CD1c-positive myeloid dendritic cell (primary cell): ENCODE data around the gene SPSB2.
"Not testable (repeated sequence)": the region's sequence is repeated elsewhere in the genome, so short reads cannot be mapped to it uniquely, and the experiment has no call there.

ENCODE experiments used
- DNase-seq: peaks from one replicate; pipeline ENCODE4 v3.0.0-alpha.2; 2016; ENCODE audit errors: extremely low spot score

Gene SPSB2

GRCh38 chr12:6871052-6871957 lies 1.8 kb downstream of the SPSB2 start:
- DNase-seq = no peak

DNA sequence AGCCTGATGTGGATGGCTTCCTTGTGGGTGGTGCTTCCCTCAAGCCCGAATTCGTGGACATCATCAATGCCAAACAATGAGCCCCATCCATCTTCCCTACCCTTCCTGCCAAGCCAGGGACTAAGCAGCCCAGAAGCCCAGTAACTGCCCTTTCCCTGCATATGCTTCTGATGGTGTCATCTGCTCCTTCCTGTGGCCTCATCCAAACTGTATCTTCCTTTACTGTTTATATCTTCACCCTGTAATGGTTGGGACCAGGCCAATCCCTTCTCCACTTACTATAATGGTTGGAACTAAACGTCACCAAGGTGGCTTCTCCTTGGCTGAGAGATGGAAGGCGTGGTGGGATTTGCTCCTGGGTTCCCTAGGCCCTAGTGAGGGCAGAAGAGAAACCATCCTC lies 2.8 kb downstream of the SPSB2 start:
- DNase-seq = not testable (repeated sequence)

- DNase-seq = peak; percentile 86
Observed at GRCh38 chr12:6869049-6870021, 3.8 kb downstream of the SPSB2 start.

DNA sequence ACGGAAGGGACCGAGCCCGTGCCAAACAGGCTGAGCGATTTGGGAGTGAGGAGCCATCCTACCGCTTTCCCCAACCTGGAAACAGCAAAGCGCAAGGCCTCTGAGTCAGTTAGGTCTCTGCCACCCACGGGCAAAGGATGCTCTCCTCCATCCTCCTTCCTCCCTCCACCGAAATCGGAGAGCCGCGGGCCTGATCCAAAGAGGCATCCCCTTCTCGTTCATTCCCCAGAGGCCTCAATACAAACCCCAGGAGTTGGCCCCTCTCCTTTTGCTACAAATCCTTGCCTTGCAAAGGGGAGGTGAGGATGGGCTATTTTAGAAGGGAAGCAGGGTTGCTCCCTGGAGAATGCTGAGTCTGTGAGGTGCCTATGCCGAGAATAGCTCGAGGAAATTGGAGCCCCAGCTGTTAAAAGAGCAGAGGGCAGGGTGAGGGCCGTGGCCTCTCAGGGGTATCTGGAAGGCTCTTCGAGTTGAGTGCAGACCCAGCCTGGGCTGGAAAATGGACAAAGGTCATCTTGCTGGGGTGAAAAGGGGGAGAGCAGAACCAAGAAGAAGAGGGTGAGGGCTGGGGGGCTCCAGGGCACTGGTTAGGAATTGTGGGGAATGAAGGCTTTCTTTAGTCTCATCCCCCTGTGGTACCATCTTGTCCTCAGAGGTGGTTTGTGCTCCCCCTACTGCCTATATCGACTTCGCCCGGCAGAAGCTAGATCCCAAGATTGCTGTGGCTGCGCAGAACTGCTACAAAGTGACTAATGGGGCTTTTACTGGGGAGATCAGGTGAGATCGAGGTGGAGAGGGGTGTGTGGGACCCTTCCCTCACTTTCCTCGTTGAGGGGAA lies 4.7 kb downstream of the SPSB2 start:
- DNase-seq = no peak

DNA sequence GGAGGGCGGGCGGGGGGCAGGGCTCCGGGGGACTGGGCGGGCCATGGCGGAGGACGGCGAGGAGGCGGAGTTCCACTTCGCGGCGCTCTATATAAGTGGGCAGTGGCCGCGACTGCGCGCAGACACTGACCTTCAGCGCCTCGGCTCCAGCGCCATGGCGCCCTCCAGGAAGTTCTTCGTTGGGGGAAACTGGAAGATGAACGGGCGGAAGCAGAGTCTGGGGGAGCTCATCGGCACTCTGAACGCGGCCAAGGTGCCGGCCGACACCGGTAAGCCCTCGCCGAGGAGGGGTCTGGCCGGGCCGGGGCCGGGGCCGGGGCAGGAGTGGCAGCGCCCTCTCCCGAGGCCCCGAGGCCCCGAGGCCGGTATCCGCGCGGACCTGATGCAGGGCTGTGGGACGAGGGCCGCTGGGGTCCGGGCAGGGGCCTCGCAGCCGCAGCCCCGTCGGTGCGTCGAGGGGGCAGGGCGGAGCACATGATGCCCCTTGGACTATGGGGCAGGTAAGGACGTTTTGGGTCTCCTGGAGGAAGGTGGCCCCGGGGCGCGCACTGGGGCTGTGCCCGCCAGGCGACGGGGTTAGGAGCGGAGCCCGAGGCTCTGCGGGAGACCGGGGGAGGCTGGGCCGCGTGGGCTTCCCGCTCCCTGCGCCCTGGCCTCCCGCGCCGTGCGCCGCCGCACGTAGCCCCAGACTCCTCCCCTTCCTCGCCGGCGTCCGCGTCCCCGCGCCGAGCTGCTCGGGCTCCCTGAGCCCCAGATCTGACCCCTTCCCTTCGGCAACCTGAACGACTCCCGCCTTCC lies 5.5 kb downstream of the SPSB2 start, which contains the start of gene TPI1:
Gene TPI1, plus strand, starts transcription at position 119 of the 798 bp plus-strand sequence. Its CDS starts 36 bp downstream, at position 155.
- DNase-seq = peak; percentile 93

- DNase-seq = peak; percentile 83
Observed at GRCh38 chr12:6866920-6867412, 6.1 kb downstream of the SPSB2 start.

- no peak for DNase-seq
Observed at GRCh38 chr12:6866163-6866919, 6.8 kb downstream of the SPSB2 start.

GRCh38 chr12:6865307-6865706 lies 7.8 kb downstream of the SPSB2 start:
- not testable (repeated sequence) for DNase-seq

DNA sequence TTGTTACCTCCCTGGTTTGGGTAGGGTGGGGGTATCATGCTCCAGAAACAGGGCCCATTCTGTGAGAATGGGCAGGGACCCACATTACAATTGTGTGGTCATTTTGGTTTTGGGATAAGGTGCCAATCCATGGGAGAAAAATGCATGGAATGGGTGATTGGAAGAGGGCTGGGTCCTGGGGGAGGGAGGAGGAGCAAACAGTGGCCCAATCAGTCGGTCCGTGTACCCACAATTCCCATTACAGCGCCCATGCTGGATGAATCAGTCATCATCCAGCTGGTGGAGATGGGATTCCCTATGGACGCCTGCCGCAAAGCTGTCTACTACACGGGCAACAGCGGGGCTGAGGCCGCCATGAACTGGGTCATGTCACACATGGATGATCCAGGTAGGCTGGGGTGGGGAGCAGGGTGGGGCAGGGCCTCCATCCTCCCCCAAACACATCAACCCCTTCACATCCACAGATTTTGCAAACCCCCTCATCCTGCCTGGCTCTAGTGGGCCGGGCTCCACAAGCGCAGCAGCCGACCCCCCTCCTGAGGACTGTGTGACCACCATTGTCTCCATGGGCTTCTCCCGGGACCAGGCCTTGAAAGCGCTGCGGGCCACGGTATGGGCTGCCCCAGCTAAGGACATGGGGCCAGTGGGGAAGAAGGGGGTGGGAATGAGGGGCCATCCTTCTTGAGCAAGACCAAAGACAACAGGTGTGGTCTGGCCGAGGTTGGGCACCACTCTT lies 9.3 kb downstream of the SPSB2 start:
- no peak for DNase-seq

GRCh38 chr12:6863033-6863432 lies 10.1 kb downstream of the SPSB2 start:
- DNase-seq = no peak

- no peak for DNase-seq
Observed at GRCh38 chr12:6861391-6861790, 11.7 kb downstream of the SPSB2 start.

GRCh38 chr12:6860942-6861341 lies 12.2 kb downstream of the SPSB2 start:
- no peak for DNase-seq

- DNase-seq = no peak
Observed at GRCh38 chr12:6860116-6860515, 13.0 kb downstream of the SPSB2 start.

GRCh38 chr12:6858799-6859198 lies 14.3 kb downstream of the SPSB2 start:
- DNase-seq = no peak

DNA sequence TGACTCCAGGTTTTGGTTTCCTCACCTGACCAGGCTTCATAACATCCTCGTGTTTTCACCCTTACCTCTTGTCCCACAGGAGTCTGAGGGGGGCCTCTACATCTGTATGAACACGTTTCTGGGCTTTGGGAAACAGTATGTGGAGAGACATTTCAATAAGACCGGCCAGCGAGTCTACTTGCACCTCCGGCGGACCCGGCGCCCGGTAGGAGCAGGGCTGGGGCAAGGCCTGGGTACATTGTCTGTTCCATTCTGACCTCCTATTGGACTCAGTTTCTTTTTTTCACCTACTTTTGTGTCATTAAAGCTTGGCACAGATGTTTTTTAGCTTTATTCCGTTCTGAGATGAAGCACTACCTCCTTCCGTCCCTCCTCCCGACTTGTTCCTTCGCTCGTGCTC lies 17.8 kb downstream of the SPSB2 start:
- no peak for DNase-seq

GRCh38 chr12:6854036-6854435 lies 19.1 kb downstream of the SPSB2 start:
- DNase-seq = no peak

DNA sequence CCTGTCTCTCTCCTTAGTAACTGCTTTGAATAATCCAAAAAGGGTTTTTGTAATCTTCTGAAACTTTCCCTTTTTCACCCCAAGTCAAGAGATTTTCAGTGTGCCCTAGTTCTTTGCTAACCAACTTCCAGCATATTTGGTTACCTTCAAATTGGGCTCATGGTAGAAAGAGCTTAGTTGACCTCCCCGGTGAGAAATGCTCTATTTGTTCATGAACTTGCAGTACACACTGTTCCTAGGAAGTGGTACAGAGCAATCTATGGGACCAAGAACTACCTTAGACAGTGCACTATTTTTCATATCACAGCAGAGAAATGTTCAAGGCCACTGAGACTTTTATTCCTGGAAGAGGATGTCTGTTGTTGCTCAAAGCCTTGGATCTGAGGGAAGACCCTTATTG lies 19.5 kb downstream of the SPSB2 start:
- DNase-seq = no peak

- peak; percentile 21 for DNase-seq
Observed at GRCh38 chr12:6852651-6853354, 20.3 kb downstream of the SPSB2 start.
